GM18505 (cell line): Measurements from ENCODE around the gene KIF24.
"Not testable (repeated sequence)": the region's sequence is repeated elsewhere in the genome, so short reads cannot be mapped to it uniquely, and the experiment has no call there.

ENCODE experiments used
- ATAC-seq: cut with Tn5 transposase; IDR thresholded peaks from one replicate; pipeline ENCODE4 v1.9.1; 2021; ENCODE audit not compliant: unreplicated experiment
- POLR2A ChIP-seq: IDR thresholded peaks from 4 replicates; pipeline ENCODE4 v1.6.1; 2011; ENCODE audit warnings: borderline replicate concordance; ENCODE audit not compliant: insufficient read depth, insufficient read length; ENCODE audit errors: extremely low read depth

KIF24 gene

DNA sequence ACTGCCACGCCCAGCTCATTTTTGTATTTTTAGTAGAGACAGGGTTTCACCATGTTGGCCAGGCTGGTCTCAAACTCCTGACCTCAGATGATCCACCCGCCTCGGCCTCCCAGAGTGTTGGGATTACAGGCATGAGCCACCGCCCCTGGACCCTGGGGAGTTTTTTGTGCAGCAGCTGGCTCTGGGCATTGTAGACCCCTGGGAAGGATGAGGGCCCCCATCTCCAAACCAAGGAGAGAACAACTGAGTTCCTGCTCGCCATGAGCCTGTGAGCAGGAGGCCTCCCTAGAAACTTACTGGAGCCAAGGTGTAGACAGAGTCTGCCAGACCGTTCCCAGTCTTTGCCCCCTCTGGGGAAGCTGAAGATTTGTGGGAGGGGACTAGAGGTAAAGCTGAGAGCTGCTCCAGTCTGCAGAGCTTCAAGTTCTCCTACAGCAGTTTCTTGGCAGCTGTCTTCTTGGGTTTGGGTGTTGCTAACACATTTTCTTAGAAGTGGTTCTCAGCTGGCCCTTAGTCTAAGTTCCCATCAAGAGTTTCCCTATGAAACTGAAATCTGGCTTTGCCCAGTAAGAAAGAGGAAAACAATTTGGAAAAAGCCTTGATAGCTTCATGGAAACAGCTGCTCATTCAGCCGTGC, 12.7 kb upstream of the KIF24 start:
- no peak for TF ChIP-seq POLR2A
- no peak for ATAC-seq

DNA sequence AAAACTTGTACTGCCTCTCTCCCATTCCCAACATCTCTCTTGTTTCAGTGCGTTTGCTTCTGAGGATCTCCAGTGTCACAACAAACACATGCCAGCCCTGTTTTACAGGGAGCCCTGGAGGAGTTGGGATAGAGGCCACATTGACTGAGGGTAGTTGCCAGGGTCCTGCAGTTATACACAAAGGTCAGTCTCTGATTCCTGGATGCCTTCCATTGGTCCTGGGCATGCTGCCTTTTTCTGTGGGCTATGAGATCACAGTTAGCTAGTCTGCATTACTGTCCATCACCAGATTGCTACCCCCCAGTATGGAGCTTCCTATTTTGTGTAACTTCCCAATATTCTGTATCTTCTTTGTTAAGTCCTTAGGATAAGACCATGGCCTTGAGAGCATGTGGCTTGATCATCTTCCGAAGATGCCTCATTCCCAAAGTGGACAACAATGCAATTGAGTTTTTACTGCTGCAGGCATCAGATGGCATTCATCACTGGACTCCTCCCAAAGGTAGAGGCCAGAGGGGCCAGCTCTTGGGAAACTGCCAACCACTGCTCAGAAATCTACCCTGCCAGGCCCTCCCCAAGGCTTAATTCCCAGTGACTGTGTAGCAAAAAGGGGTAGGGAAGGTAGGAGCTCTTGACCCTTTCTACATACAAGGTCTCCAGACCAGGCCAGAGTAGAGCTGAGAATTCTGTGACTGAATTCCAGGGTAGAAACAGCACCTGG, 9.8 kb upstream of the KIF24 start:
- no peak for ATAC-seq
- TF ChIP-seq POLR2A = no peak

DNA sequence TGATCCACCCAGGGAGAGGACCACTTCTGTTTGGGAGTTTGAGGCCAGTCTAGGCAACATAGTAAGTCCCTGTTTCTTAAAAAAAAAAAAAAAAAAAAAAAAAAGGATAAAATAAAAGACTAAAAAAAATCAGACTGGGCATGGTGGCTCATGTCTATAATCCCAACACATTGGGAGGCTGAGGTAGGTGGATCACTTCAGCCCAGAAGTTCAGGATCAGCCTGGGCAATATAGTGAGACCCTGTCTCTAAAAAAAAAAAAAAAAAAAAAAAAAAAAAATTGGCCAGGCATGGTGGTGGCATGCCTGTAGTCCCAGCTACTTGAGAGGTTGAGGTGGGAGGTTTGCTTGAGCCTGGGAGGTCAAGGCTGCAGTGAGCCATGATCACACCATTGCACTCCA, 9.0 kb upstream of the KIF24 start:
- not testable (repeated sequence) for ATAC-seq

DNA sequence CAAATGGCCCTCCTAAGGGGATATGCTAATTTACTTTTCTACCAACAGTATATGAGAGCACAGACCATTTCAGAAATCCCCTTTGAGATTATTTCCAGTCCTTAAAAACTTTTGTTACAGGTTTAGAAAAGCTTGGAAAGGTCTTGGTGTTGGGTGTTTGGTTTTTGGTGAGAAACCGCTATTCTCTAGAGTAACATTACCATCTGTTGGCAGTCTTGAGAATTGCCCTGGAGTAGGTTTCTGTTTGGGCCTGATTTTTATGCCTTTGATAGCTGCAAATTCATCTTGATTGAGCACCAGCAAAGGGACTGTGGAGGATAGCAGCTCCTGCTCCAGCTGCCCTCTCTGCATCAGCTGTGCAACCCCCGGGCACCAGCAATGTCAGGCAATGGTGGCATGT, 8.3 kb upstream of the KIF24 start:
- TF ChIP-seq POLR2A = no peak
- ATAC-seq = no peak

DNA sequence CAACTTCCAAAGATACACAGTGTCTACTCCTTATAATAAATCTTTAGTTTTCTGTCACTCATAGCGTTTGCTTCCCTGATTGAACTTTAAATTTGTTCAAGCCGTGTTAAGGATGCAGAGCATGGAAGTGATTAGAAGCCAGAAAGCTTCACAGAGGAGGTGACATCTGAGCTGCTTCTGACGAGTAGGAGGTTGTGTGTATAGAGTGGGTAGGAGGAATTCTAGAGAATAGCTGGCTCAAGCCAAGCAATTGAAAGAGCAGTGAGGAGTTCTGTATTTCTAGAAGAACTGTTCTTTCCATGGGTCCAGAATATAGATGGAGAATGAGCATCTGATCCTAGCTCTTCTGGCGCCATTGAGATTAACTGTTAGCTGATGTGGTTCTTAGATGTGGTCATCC, 6.3 kb upstream of the KIF24 start:
- ATAC-seq = no peak

DNA sequence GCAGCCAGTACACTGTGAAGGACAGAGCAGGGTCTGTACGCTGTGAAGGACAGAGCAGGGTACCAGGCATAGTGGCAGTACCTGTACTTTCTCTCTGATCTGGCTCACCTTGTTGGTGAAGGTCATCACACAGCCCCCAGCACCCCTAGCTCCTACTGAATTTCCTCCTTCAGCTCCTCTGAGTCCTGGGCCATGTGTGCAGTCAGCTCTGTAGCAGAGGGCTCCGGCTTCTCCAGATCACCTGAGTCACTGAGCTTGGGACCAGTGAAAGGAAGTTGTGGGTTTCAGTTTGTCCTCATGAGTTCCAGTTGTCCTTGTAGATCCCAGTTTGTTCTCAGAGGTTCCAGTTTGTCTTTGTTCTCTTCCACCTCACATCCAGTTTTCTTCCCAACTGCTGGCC, 5.8 kb upstream of the KIF24 start:
- no peak for TF ChIP-seq POLR2A
- no peak for ATAC-seq

More for the DNA sequence above, 6.3 kb upstream of the KIF24 start:
- TF ChIP-seq POLR2A = no peak

DNA sequence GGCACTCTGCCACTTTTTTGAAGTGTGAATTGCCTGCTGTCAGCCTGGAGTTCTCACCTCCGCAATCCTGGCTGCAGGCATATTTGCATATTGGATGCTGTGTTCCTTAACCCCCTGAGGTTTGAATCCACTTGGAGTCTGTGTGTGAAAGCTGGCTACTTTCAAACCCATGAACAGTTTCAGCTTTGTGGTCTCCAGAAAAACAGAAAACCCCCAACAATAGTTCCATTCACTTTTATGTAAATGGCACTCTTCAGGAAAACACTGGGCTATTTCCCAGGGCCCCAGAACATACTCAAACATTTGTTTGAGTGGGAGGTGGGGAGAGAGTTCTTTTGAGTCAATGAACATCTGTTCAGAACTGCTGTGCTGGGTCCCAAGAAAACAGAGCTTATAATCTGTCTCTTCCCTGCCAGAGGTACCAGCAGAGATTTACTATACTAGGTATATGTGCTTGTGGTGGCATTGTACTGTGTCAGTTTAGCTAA, 5.3 kb upstream of the KIF24 start:
- ATAC-seq = no peak
- TF ChIP-seq POLR2A = no peak

DNA sequence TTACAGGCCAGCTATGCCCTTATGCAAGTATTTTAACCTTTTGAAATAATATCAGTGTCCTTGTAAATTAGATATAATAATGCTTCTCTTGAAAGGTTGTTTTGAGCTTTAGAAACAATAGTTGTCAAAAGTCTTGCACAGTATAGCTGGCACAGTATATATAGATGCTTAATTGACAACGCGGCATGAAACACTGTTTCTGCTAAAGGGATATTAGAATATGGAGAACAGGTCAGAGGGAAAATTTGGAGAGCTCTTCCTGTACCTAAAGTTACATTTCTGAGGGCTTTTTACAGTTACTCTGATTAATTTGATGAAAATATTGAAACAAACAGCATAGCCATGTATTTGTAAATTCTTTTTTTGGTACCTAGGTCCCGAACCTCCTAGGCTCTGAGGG, 4.8 kb upstream of the KIF24 start:
- no peak for TF ChIP-seq POLR2A
- ATAC-seq = no peak

DNA sequence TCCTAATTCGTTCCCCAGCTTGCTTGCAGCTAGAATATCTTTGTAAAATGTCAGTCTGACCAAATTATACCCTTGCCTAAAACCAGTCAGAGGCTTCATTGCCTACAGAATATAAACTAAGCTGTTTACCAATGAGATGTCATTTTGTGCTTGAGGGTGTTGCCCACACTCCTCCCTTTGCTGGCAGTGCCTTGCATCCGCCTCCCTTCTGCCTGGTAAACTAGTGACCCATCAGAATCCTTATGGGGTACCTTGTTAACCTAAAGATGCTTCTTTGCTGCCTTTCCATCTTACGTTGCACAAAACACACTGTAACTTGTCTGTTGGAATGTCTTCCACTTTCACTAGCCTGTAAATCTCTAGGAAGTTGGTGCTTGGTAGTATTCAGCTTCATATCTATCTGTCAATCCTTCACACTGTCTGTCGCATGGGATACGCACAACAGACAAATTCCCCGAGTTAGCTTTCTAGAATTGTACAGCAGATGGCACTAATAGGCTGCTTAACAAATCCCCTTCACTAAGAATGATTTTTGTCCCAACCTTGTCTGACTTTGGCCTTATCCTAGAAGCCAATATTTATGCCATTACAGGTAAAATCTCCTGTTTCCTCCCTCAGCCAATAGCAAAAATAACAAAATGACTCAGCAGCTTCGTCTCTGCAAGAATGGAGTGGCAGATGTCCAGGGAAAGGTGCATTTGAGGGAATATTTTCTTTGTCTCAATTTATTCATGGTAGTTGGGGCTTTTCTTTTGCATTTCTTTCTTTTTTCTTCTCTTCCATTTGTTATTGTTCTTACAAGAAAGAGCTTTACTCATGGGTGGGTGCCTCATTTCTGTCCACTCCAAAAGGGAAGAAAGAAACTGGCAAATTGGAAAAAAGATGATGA, 3.3 kb upstream of the KIF24 start:
- no peak for TF ChIP-seq POLR2A
- ATAC-seq = no peak

DNA sequence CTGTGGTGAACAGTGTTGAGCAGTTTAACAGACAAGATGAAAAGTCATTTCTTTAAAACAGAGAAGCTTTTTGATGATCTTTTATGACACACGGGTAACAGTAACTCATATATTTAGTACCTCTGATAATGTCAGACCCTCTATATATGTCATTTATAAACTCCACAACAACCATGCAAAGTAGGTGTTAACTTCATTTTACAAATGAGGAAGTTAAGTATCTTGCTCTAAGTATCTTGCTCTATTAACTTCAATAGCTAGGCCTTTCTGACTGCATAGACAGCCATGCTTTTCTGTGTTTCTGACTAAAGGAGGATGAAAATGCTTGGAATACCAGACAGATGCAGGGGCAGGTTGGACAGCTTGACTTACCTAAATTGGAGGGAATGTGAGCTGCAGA, 2.1 kb upstream of the KIF24 start:
- TF ChIP-seq POLR2A = no peak
- ATAC-seq = no peak

DNA sequence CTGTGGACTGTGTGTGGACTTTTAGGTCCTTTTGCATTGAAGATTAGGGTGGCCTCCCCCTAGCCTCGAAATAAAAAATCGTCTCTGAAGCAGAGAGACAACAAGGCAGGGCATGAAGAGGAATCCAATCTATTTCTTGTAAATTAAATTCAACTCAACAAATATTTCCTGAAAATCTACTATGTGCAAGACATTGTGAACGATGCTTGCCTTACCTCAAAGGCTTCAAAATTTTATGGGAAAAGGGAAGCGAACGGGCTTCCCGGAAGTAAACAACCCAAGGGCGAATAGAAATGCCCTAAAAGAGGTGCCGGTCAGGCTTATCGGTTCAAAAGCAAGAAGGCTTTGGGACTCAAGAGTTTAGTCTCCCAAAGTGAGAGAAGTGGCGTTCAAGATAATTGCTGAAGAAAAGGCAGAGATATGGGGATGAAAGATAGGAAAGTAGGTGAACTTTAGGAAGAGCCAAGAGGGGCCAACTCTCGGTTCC, 525 bp downstream of the KIF24 start:
- ATAC-seq = no peak
- TF ChIP-seq POLR2A = no peak

DNA sequence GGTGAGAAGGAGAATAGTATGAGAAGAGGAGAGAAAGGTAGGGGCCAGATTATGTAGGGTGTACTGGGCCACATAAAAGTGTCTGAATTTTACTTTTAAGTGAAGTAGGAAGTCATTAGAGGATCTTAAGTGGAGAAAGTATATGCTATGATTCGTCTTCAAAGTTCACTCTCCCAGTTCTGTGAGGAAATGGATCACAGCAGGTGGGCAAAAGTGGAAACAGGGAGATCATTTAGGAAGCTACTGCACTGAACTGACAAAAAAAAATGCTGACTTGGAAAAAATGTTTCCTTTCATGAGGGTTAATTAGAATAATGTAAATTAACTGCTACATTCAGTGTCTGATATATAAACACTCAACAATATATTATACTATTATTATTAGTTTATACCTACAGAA, 2.4 kb downstream of the KIF24 start:
- no peak for ATAC-seq
- no peak for TF ChIP-seq POLR2A

DNA sequence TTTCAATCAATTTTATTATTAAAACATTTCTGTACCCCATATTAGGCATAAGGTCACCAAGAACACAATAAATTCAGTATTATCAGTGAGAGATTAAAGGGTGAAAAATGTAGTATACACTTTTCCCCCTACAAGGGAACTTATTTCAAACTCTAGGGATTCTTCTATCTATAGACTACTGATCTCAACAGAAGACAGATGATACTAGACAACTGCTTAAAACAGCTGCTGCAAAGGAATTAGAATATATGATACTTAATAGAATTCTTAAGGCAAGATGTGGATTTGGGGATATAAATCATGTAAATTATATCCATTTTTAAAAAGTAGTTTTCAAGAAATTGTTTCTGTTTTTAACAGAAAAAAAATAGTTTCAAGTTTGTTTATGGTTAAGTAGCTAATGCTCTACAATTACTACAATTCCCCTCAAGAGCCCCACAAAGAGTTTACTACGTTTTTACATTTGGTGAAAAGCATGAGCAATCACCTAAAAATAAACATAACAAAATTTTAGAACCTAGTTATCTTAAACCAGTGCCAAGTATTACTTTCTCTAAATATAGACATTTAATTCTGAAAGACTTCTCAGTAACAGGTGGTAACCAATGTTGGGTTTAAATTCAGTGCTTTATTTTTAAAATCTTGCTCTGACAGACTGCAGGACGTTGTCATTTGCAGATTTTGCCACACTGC, 6.0 kb downstream of the KIF24 start:
- no peak for TF ChIP-seq POLR2A

More for the DNA sequence above, 6.0 kb downstream of the KIF24 start:
- no peak for ATAC-seq
